Gastroesophageal sphincter (tissue), 4 donors: ENCODE results near the gene PCSK4. TPM values are rescaled to one million over a fixed set of nuclear protein-coding genes. Genes with fewer than 3 reads are reported as not detected.

Source experiments
- ATAC-seq: fragments of 150-250 bp; one replicate; pipeline ENCODE4 v1.9.1; 2016; ENCODE audit warnings: mild to moderate bottlenecking, moderate library complexity
- H3K27ac ChIP-seq, 4 donors: fragments of 200-600 bp; sonication (generic) in 3 of 4; 1 replicate in 3 of 4; 2 replicates in 1 of 4; pipeline ENCODE4 v1.5.1; 2016 to 2019
- H3K27me3 ChIP-seq: fragments of 200-600 bp; sonication (generic); one replicate; pipeline ENCODE4 v1.5.1; 2019
- H3K36me3 ChIP-seq, 2 donors: fragments of 200-600 bp; sonication (generic); one replicate each; pipeline ENCODE4 v1.5.1; 2019; ENCODE audit warnings: control low read depth in 1 of 2
- H3K4me1 ChIP-seq, 3 donors: fragments of 200-600 bp; sonication (generic); 1 replicate in 2 of 3; 2 replicates in 1 of 3; pipeline ENCODE4 v1.5.1; 2016 to 2019; ENCODE audit warnings: control low read depth in 2 of 3
- H3K4me3 ChIP-seq, 2 donors: fragments of 200-600 bp; sonication (generic); one replicate each; pipeline ENCODE4 v1.5.1; 2019; ENCODE audit warnings: mild to moderate bottlenecking in 1 of 2, moderate library complexity in 1 of 2
- H3K9me3 ChIP-seq, 3 donors: fragments of 200-600 bp; sonication (generic); one replicate each; pipeline ENCODE4 v1.5.1; 2017 to 2019; ENCODE audit warnings: control low read depth in 2 of 3
- EP300 ChIP-seq: sonication (generic); formaldehyde crosslinking; IDR thresholded peaks from one replicate; pipeline ENCODE4 v1.6.1; 2017; ENCODE audit warnings: antibody characterized with exemption, mild to moderate bottlenecking
- POLR2A ChIP-seq, 2 donors: fragments of 450-650 bp; IDR thresholded peaks; one replicate each; pipeline ENCODE4 v1.6.1; 2017; ENCODE audit warnings: antibody characterized with exemption in 2 of 2, mild to moderate bottlenecking in 2 of 2, moderate library complexity in 1 of 2
- POLR2AphosphoS5 ChIP-seq: sonication (generic); formaldehyde crosslinking; IDR thresholded peaks from one replicate; pipeline ENCODE4 v1.6.1; 2017; ENCODE audit warnings: antibody characterized with exemption
- WGBS, 2 donors: methylation state at CpG; one replicate each; pipeline ENCODE4 v1.1.5; 2018; ENCODE audit warnings: low coverage in 1 of 2; 5-methylcytosine and 5-hydroxymethylcytosine counted together
- total RNA-seq, 4 donors: library from RNA; depleted of rRNA; stranded (reverse); fragments of >200 nt; gene quantifications; one replicate each; pipeline ENCODE4 v1.1.0, GENCODE V29; 2016
- TF ChIP-seq, protein P1 (sequence below), 4 experiments: fragments of 200-600 bp in 2 of 4; fragments of 450-650 bp in 2 of 4; sonication (generic) in 1 of 4; IDR thresholded peaks; one replicate each; pipeline ENCODE4 v1.5.1; 2017 to 2019; ENCODE audit warnings: antibody characterized with exemption in 4 of 4, mild to moderate bottlenecking in 2 of 4, moderate library complexity in 2 of 4

Gene PCSK4
- total RNA-seq, 4 donors from 2014 or later, result 0.94 to 2.2 (median 2.0) TPM

DNA sequence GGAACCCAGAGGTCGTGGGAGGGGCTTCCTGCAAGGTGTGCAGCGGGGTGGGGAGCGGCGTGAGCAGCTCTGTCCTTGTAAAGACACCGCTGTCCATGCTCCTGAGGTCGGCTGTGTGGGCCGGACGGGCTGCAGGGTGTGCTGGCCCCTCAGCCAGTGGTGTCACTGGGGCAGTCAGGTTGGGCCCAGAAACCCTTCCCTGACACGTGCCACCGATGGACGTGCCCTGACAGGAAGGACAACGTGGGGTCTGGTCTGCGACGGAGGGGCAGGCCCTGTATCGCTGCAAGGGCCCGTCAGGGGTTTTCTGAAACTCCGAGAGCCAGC is 56.1 kb downstream of the PCSK4 start:
- TF ChIP-seq, protein P1, sequence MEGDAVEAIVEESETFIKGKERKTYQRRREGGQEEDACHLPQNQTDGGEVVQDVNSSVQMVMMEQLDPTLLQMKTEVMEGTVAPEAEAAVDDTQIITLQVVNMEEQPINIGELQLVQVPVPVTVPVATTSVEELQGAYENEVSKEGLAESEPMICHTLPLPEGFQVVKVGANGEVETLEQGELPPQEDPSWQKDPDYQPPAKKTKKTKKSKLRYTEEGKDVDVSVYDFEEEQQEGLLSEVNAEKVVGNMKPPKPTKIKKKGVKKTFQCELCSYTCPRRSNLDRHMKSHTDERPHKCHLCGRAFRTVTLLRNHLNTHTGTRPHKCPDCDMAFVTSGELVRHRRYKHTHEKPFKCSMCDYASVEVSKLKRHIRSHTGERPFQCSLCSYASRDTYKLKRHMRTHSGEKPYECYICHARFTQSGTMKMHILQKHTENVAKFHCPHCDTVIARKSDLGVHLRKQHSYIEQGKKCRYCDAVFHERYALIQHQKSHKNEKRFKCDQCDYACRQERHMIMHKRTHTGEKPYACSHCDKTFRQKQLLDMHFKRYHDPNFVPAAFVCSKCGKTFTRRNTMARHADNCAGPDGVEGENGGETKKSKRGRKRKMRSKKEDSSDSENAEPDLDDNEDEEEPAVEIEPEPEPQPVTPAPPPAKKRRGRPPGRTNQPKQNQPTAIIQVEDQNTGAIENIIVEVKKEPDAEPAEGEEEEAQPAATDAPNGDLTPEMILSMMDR (IDR thresholded peaks at IDR 0.05), result no peak
- TF ChIP-seq EP300 (no peak), POLR2AphosphoS5 (no peak), POLR2A (IDR thresholded peaks at IDR 0.05) (no peak)
- 100% methylated on average over 1 to 2 of the region's 17 CpGs for WGBS, 2 donors

DNA sequence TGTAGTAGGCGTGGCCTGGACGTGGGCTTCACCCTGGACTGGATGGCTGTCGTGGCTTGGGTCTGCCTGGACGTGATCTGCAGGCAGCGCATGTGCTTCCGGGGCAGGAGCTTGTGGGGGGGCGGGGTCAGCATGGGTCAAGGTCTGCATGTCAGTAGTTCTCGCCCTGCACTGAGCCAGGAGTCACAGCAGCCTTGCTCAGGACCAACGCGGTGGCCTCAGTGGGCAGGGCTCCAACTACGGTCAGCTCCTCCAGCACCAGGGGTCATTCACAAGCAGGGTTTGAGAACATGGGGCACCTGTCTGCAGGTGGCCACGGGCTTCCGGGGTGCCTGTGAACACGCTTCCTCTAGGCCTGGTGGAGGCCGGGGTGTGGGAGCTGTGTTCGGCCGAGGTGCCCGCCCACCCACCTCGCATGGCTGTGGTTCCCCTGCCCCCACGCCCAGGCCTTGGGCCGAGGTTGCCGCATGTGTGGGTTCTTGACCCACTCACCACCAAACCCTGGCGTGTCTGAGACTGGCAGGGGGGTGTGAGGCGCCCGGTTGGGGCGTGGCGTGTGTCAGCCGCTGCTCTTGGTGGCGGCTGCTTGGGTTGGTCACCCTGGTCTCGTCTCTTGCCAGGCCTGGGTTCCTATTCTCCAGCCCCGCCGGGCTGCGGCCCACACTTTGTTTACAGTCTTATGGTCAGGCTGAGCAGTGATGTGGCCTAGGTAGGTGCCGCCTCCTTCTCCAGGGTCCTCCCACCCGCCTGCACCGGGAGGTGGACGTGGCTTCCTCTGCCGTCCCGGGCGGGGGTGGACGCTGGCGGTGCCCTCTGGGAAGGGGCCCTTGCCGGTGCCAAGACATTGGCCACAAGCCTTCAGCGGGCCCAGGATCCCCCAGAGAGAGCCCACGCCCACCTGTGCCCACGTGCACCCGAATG is 56.8 kb downstream of the PCSK4 start:
- Histone ChIP-seq H3K4me3 (no peak overlapping the region), H3K27me3 (no peaks in the 10 kb centered on the region), H3K4me1 (peaks cover 0 to 7% (median 0%) of the 10 kb centered on the region in 3 donors), H3K9me3 (no peaks in the 10 kb centered on the region), H3K36me3 (peaks cover 0 to 83% of the 10 kb centered on the region in 2 donors), H3K27ac (no peak overlapping the region)
- TF ChIP-seq, protein P1 (IDR thresholded peaks at IDR 0.05), result no peak
- no peak for TF ChIP-seq EP300
- TF ChIP-seq POLR2AphosphoS5, result no peak
- TF ChIP-seq POLR2A (IDR thresholded peaks at IDR 0.05), result no peak
- no peak for ATAC-seq
- WGBS, 2 donors, result 92% methylated on average over 7 of the region's 47 CpGs; no CpG with 5 or more reads in 1 of the 2 donors

More for the DNA sequence above, 56.1 kb downstream of the PCSK4 start:
- Histone ChIP-seq H3K36me3 (peaks cover 0 to 77% of the 10 kb centered on the region in 2 donors), H3K4me1 (peaks cover 0 to 9% (median under 1%) of the 10 kb centered on the region in 3 donors), H3K27me3 (no peaks in the 10 kb centered on the region), H3K4me3 (no peak overlapping the region), H3K9me3 (no peaks in the 10 kb centered on the region), H3K27ac (no peak overlapping the region)
- ATAC-seq, result no peak

DNA sequence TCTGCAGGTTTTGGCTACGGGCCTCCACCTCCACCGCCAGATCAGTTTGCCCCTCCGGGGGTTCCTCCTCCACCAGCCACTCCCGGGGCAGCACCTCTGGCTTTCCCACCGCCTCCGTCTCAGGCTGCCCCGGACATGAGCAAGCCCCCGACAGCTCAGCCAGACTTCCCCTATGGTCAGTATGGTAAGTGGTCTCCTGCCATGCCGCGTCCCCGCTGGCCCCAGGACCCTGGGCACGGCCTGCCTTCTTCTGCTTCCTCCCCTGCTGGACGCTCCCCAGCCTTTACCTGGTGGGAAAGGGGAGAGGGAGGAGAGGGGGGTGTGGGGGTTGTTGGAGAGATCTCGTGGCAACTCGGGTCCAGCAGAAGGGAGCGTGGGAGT is 57.7 kb downstream of the PCSK4 start:
- H3K36me3 ChIP-seq, result peaks cover 0 to 92% of the 10 kb centered on the region in 2 donors
- WGBS, 2 donors, result 83% methylated on average over 5 of the region's 16 CpGs; no CpG with 5 or more reads in 1 of the 2 donors
- H3K27ac ChIP-seq, result no peak overlapping the region
- TF ChIP-seq POLR2A (IDR thresholded peaks at IDR 0.05), result no peak
- TF ChIP-seq POLR2AphosphoS5, result no peak
- TF ChIP-seq EP300, result no peak
- TF ChIP-seq, protein P1 (IDR thresholded peaks at IDR 0.05), result no peak
- H3K4me3 ChIP-seq, result no peak overlapping the region
- H3K9me3 ChIP-seq, result no peaks in the 10 kb centered on the region
- H3K4me1 ChIP-seq, result peaks cover 0 to under 1% (median 0%) of the 10 kb centered on the region in 3 donors
- no peak for ATAC-seq
- H3K27me3 ChIP-seq, result no peaks in the 10 kb centered on the region

DNA sequence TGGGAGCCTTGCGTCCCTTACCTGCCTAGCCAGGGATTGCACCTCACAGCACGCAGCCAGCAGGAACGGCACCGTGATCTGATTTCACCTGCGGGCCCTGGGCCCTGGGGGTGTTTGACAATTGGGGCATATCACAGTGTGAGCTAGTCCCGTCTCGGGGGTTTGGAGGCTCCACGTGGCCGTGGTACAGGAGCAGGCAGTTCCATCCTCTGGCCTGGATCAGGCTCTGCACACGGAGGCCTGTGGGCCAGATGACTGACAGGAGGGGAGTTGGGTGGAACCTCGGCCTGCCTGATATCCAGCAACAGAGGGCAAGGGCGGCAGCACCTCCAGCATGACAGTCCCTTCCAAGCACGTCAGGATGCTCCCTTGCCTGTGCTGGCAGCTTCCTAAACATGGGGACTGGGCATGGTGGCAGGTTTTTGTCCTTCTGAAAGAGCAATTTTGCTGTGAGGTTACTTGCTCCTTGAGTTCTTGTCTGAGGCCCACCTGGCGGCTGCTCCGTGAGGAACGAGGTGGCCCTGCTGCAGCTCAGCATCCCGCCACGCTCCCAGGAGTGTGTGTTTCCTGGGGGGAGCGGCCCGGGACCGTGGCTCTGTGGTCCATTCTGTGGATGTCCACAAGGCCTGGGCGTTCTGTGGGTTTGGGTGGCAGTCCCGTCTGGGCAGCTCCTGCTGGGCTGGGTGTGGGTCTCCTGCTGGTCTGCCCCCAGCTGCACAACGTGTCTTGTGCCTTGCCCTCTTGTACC is 58.2 kb downstream of the PCSK4 start:
- Histone ChIP-seq H3K36me3 (peaks cover 0 to 98% of the 10 kb centered on the region in 2 donors), H3K27me3 (no peaks in the 10 kb centered on the region), H3K4me3 (no peak overlapping the region), H3K27ac (no peak overlapping the region), H3K4me1 (no peaks in the 10 kb centered on the region), H3K9me3 (no peaks in the 10 kb centered on the region)
- no peak for ATAC-seq
- TF ChIP-seq EP300, result no peak
- 80 to 82% methylated on average over 1 to 4 of the region's 24 CpGs for WGBS, 2 donors

Other genes starting within 250 kb of the PCSK4 start
- 100 to 1,000 TPM in 1 of 4 donors, 10 to 100 TPM in 3; 62.3 to 116 (median 84.1) TPM for gene ATP5F1D, start 248.6 kb downstream of the PCSK4 start, total RNA-seq
- gene MIDN, start 241.8 kb downstream of the PCSK4 start, total RNA-seq, result 10 to 100 TPM; 20.0 to 40.1 (median 24.2) TPM
- 100 to 1,000 TPM; 350 to 708 (median 559) TPM for gene CIRBP, start 221.0 kb downstream of the PCSK4 start, total RNA-seq
- 10 to 100 TPM; 14.2 to 42.2 (median 21.8) TPM for gene FAM174C, start 214.8 kb downstream of the PCSK4 start, total RNA-seq
- gene EFNA2, start 204.5 kb downstream of the PCSK4 start, total RNA-seq, result not detected
- 100 to 1,000 TPM in 1 of 4 donors, 10 to 100 TPM in 3; 77.7 to 106 (median 86.1) TPM for gene NDUFS7, start 106.4 kb downstream of the PCSK4 start, total RNA-seq
- 10 to 100 TPM; 10.4 to 14.7 (median 10.9) TPM for gene GAMT, start 88.8 kb downstream of the PCSK4 start, total RNA-seq
- gene DAZAP1, start 82.8 kb downstream of the PCSK4 start, total RNA-seq, result 10 to 100 TPM; 45.3 to 75.4 (median 64.0) TPM
- 1,000 to 10,000 TPM; 1,291 to 3,466 (median 2,344) TPM for gene RPS15, start 52.0 kb downstream of the PCSK4 start, total RNA-seq
- 1 to 10 TPM in 1 of 4 donors, under 1 TPM in 3; 0.02 to 1.2 (median 0.35) TPM for gene APC2, start 40.2 kb downstream of the PCSK4 start, total RNA-seq
- gene C19orf25, start 11.1 kb downstream of the PCSK4 start, total RNA-seq, result 10 to 100 TPM; 20.6 to 40.0 (median 28.2) TPM
- under 1 TPM in 3 of 4 donors, not detected in 1; 0.32 to 0.96 (median 0.40) TPM for gene REEP6, start 831 bp upstream of the PCSK4 start, total RNA-seq
- 1 to 10 TPM; 1.3 to 9.7 (median 3.6) TPM for gene ADAMTSL5, start 22.7 kb upstream of the PCSK4 start, total RNA-seq
- gene PLK5, start 33.7 kb upstream of the PCSK4 start, total RNA-seq, result under 1 TPM in 1 of 4 donors, not detected in 3; 0.15 TPM
- gene MEX3D, start 78.0 kb upstream of the PCSK4 start, total RNA-seq, result 10 to 100 TPM; 18.8 to 47.8 (median 28.7) TPM
- 100 to 1,000 TPM in 1 of 4 donors, 10 to 100 TPM in 3; 80.3 to 159 (median 95.7) TPM for gene MBD3, start 102.5 kb upstream of the PCSK4 start, total RNA-seq
- gene UQCR11, start 115.1 kb upstream of the PCSK4 start, total RNA-seq, result 100 to 1,000 TPM in 1 of 4 donors, 10 to 100 TPM in 3; 78.2 to 102 (median 92.4) TPM
- 10 to 100 TPM; 21.2 to 62.0 (median 39.6) TPM for gene TCF3, start 162.3 kb upstream of the PCSK4 start, total RNA-seq